CD4-positive, CD25-positive, alpha-beta regulatory T cell (primary cell): ENCODE data around the gene ATP5PD. TPM values are rescaled to one million over a fixed set of nuclear protein-coding genes. Genes with fewer than 3 reads are reported as not detected.
"Not testable (repeated sequence)": the region's sequence is repeated elsewhere in the genome, so short reads cannot be mapped to it uniquely, and the experiment has no call there.

Experiments
- ATAC-seq, 2 donors: fragments of 150-1000 bp; cut with Tn5 transposase; one replicate each; pipeline ENCODE4 v1.10.0; 2021; ENCODE audit warnings: low read depth in 2 of 2, moderate number of reproducible peaks in 2 of 2, moderate library complexity in 1 of 2
- DNase-seq, 3 donors: peaks; one replicate each; pipeline versions ENCODE4 v3.0.0 to v3.0.0-alpha.2; 2012 to 2022; ENCODE audit warnings: mixed read lengths in 1 of 3
- H3K27ac ChIP-seq: one replicate; pipeline ENCODE4 v1.7.0; 2013; ENCODE audit warnings: mild to moderate bottlenecking, low read length; ENCODE audit not compliant: insufficient read depth, poor library complexity, severe bottlenecking
- H3K27me3 ChIP-seq: one replicate; pipeline ENCODE4 v1.7.0; 2013; ENCODE audit warnings: low read length; ENCODE audit not compliant: control insufficient read depth, insufficient read depth
- H3K36me3 ChIP-seq: one replicate; pipeline ENCODE4 v1.7.0; 2013; ENCODE audit warnings: mild to moderate bottlenecking, low read length, moderate library complexity; ENCODE audit not compliant: control insufficient read depth, insufficient read depth
- H3K4me1 ChIP-seq: 2 replicates; pipeline ENCODE4 v1.7.0; 2013; ENCODE audit warnings: mild to moderate bottlenecking, low read length; ENCODE audit not compliant: insufficient read depth, control insufficient read depth, poor library complexity, severe bottlenecking
- H3K4me3 ChIP-seq: one replicate; pipeline ENCODE4 v1.7.0; 2013; ENCODE audit warnings: low read depth, mild to moderate bottlenecking, low read length, moderate library complexity
- H3K9me3 ChIP-seq, 2 experiments: 1 replicate in 1 of 2; 2 replicates in 1 of 2; pipeline ENCODE4 v1.7.0; 2013; ENCODE audit warnings: low read length in 2 of 2, mild to moderate bottlenecking in 1 of 2, moderate library complexity in 1 of 2; ENCODE audit not compliant: control insufficient read depth in 2 of 2
- H3K27ac Mint-ChIP-seq, 3 donors: one replicate each; pipeline ENCODE4 v1.8.0; 2020 to 2022; ENCODE audit warnings: mild to moderate bottlenecking in 3 of 3, mixed read lengths in 3 of 3, moderate library complexity in 2 of 3
- H3K27me3 Mint-ChIP-seq: one replicate; pipeline ENCODE4 v1.8.0; 2022; ENCODE audit warnings: mild to moderate bottlenecking, mixed read lengths
- H3K36me3 Mint-ChIP-seq: one replicate; pipeline ENCODE4 v1.8.0; 2020; ENCODE audit warnings: mixed read lengths
- H3K4me1 Mint-ChIP-seq, 4 donors: one replicate each; pipeline ENCODE4 v1.8.0; 2020 to 2022; ENCODE audit warnings: mixed read lengths in 4 of 4, mild to moderate bottlenecking in 1 of 4
- H3K4me3 Mint-ChIP-seq, 4 donors: one replicate each; pipeline ENCODE4 v1.8.0; 2020 to 2022; ENCODE audit warnings: mild to moderate bottlenecking in 4 of 4, mixed read lengths in 4 of 4, moderate library complexity in 3 of 4
- H3K9me3 Mint-ChIP-seq, 7 donors: one replicate each; pipeline ENCODE4 v1.8.0; 2020 to 2022; ENCODE audit warnings: mixed read lengths in 7 of 7, mild to moderate bottlenecking in 3 of 7, moderate library complexity in 2 of 7
- polyA plus RNA-seq, 4 donors: library from polyadenylated mRNA; unstranded; fragments of 300-500 nt; fragmentation: Illumina TruSeq; gene quantifications; one replicate each; pipeline ENCODE4 v1.2.3, GENCODE V29; 2021
- total RNA-seq: library from RNA; stranded (reverse); gene quantifications from one replicate; pipeline ENCODE4 v1.2.3, GENCODE V29; 2022

Gene ATP5PD
- total and polyA plus RNA-seq, 5 donors from 2014 or later, result 139 to 536 (median 447) TPM

- peaks cover 17 to 64% (median 40%) of the 10 kb centered on the region in 4 donors for H3K4me1 Mint-ChIP-seq
- peak overlapping the region; percentile 13 to 97 (median 82) for H3K4me3 Mint-ChIP-seq
- no peak for DNase-seq
- no peaks in the 10 kb centered on the region for H3K9me3 ChIP-seq
- ATAC-seq, result no peak
- peaks cover 25% of the 10 kb centered on the region for H3K4me1 ChIP-seq
- H3K27me3 Mint-ChIP-seq, result peaks cover 4% of the 10 kb centered on the region
- H3K36me3 Mint-ChIP-seq, result peaks cover 25% of the 10 kb centered on the region
- H3K27ac Mint-ChIP-seq, result no peak overlapping the region
- H3K36me3 ChIP-seq, result peaks cover 21% of the 10 kb centered on the region
- H3K9me3 Mint-ChIP-seq, result no peaks in the 10 kb centered on the region
- no peaks in the 10 kb centered on the region for H3K27me3 ChIP-seq
- no peak overlapping the region for H3K27ac ChIP-seq
- H3K4me3 ChIP-seq, result no peak overlapping the region
Observed at GRCh38 chr17:75044716-75045115, 2.1 kb downstream of the ATP5PD start.

- H3K27ac Mint-ChIP-seq, result peak overlapping the region in 1 of 3 donors; percentile 60
- H3K9me3 Mint-ChIP-seq, DNase-seq, H3K27ac ChIP-seq, ATAC-seq, H3K9me3 ChIP-seq, H3K27me3 Mint-ChIP-seq, H3K27me3 ChIP-seq, H3K4me3 ChIP-seq: not testable (repeated sequence)
- peaks cover 27% of the 10 kb centered on the region for H3K36me3 Mint-ChIP-seq
- Histone ChIP-seq H3K36me3 (peaks cover 23% of the 10 kb centered on the region), H3K4me1 (peaks cover 22% of the 10 kb centered on the region)
- peaks cover 11 to 59% (median 32%) of the 10 kb centered on the region in 4 donors for H3K4me1 Mint-ChIP-seq
- peak overlapping the region in 2 of 4 donors; percentile 0 to 63 for H3K4me3 Mint-ChIP-seq
Observed at GRCh38 chr17:75043789-75044188, 3.0 kb downstream of the ATP5PD start.

- H3K36me3 Mint-ChIP-seq, result peaks cover 30% of the 10 kb centered on the region
- H3K27ac Mint-ChIP-seq, result peak overlapping the region in 1 of 3 donors; percentile 6
Observed at GRCh38 chr17:75041656-75042280, 5.0 kb downstream of the ATP5PD start.

GRCh38 chr17:75039238-75039637 is 7.5 kb downstream of the ATP5PD start:
- H3K27ac ChIP-seq, result no peak overlapping the region
- ATAC-seq (no peak), DNase-seq (no peak)
- H3K4me3 ChIP-seq, result no peak overlapping the region
- H3K9me3 ChIP-seq, result no peaks in the 10 kb centered on the region
- peak overlapping the region in 2 of 4 donors; percentile 30 to 69 for H3K4me3 Mint-ChIP-seq
- H3K27me3 Mint-ChIP-seq, result peaks cover 18% of the 10 kb centered on the region
- peaks cover 34% of the 10 kb centered on the region for H3K36me3 Mint-ChIP-seq
- H3K4me1 Mint-ChIP-seq, result peaks cover 12 to 54% (median 24%) of the 10 kb centered on the region in 4 donors
- H3K36me3 ChIP-seq, result peaks cover 23% of the 10 kb centered on the region
- H3K4me1 ChIP-seq, result peaks cover 24% of the 10 kb centered on the region
- no peak overlapping the region for H3K27ac Mint-ChIP-seq
- H3K27me3 ChIP-seq, result no peaks in the 10 kb centered on the region
- peaks cover 0 to 5% (median 0%) of the 10 kb centered on the region in 7 donors for H3K9me3 Mint-ChIP-seq

More at GRCh38 chr17:75041656-75042280, 5.0 kb downstream of the ATP5PD start:
- DNase-seq (no peak), ATAC-seq (no peak)
- Mint-ChIP-seq H3K4me3 (peak overlapping the region in 2 of 4 donors; percentile 43 to 63), H3K4me1 (peaks cover 7 to 54% (median 23%) of the 10 kb centered on the region in 4 donors), H3K9me3 (no peaks in the 10 kb centered on the region), H3K27me3 (peaks cover 6% of the 10 kb centered on the region)
- Histone ChIP-seq H3K36me3 (peaks cover 23% of the 10 kb centered on the region), H3K27me3 (no peaks in the 10 kb centered on the region), H3K4me3 (no peak overlapping the region), H3K27ac (no peak overlapping the region), H3K9me3 (no peaks in the 10 kb centered on the region), H3K4me1 (peaks cover 8% of the 10 kb centered on the region)

GRCh38 chr17:75036643-75037268 is 10.0 kb downstream of the ATP5PD start:
- peak overlapping the region; percentile 88 to 93 (median 91) for H3K4me3 Mint-ChIP-seq
- peak overlapping the region; percentile 97 to 100 (median 99) for H3K27ac Mint-ChIP-seq
- H3K9me3 ChIP-seq, result no peaks in the 10 kb centered on the region
- peak overlapping the region; percentile 72 for H3K27ac ChIP-seq
- peak overlapping the region; percentile 32 for H3K4me3 ChIP-seq
- peaks cover 29% of the 10 kb centered on the region for H3K36me3 Mint-ChIP-seq
- DNase-seq (peak; percentile 82 to 96 (median 91)), ATAC-seq (peak; percentile 81 to 87)
- H3K27me3 ChIP-seq, result no peaks in the 10 kb centered on the region
- peaks cover 0 to 9% (median 0%) of the 10 kb centered on the region in 7 donors for H3K9me3 Mint-ChIP-seq
- H3K27me3 Mint-ChIP-seq, result peaks cover 33% of the 10 kb centered on the region
- H3K4me1 Mint-ChIP-seq, result peaks cover 14 to 69% (median 36%) of the 10 kb centered on the region in 4 donors
- peaks cover 18% of the 10 kb centered on the region for H3K36me3 ChIP-seq
- peaks cover 48% of the 10 kb centered on the region for H3K4me1 ChIP-seq

- Histone ChIP-seq H3K4me3 (peak overlapping the region; percentile 65), H3K9me3 (no peaks in the 10 kb centered on the region), H3K27me3 (no peaks in the 10 kb centered on the region), H3K4me1 (peaks cover 48% of the 10 kb centered on the region), H3K36me3 (peaks cover 2% of the 10 kb centered on the region), H3K27ac (peak overlapping the region; percentile 67)
- Mint-ChIP-seq H3K9me3 (peaks cover 0 to 9% (median 0%) of the 10 kb centered on the region in 7 donors), H3K4me3 (peak overlapping the region; percentile 93 to 96 (median 95)), H3K36me3 (peaks cover 10% of the 10 kb centered on the region), H3K4me1 (peaks cover 14 to 65% (median 33%) of the 10 kb centered on the region in 4 donors), H3K27ac (peak overlapping the region; percentile 97 to 99 (median 99)), H3K27me3 (peaks cover 33% of the 10 kb centered on the region)
- ATAC-seq, result peak; percentile 24 to 31
- DNase-seq, result peak; percentile 60 to 87 (median 80)
Observed at GRCh38 chr17:75034236-75034908, 12.4 kb downstream of the ATP5PD start.

GRCh38 chr17:75033346-75034235 is 13.2 kb downstream of the ATP5PD start:
- H3K4me1 ChIP-seq, result peaks cover 48% of the 10 kb centered on the region

More at GRCh38 chr17:75033346-75034235, 13.2 kb downstream of the ATP5PD start:
- H3K27ac ChIP-seq, result peak overlapping the region; percentile 67
- no peaks in the 10 kb centered on the region for H3K36me3 ChIP-seq
- peak overlapping the region; percentile 62 for H3K4me3 ChIP-seq
- DNase-seq, result peak; percentile 74 to 85 (median 76)
- H3K27me3 ChIP-seq, result no peaks in the 10 kb centered on the region
- Mint-ChIP-seq H3K36me3 (peaks cover 6% of the 10 kb centered on the region), H3K27me3 (peaks cover 33% of the 10 kb centered on the region), H3K27ac (peak overlapping the region; percentile 97 to 99 (median 99)), H3K4me1 (peaks cover 14 to 62% (median 33%) of the 10 kb centered on the region in 4 donors), H3K9me3 (peaks cover 0 to 9% (median 0%) of the 10 kb centered on the region in 7 donors), H3K4me3 (peak overlapping the region; percentile 93 to 96 (median 95))
- H3K9me3 ChIP-seq, result no peaks in the 10 kb centered on the region
- ATAC-seq, result peak in 1 of 2 donors; percentile 17
